Natural killer cell (primary cell): Measurements from ENCODE around the gene ZNF664. TPM values are rescaled to one million over a fixed set of nuclear protein-coding genes. Genes with fewer than 3 reads are reported as not detected.
A peak's percentile ranks its signal among the peaks of the same experiment; 100 is the strongest.

ENCODE experiments used
- ATAC-seq, 3 donors: fragments of 150-1000 bp in 2 of 3; fragments of 200-7000 bp in 1 of 3; cut with Tn5 transposase; 1 replicate in 1 of 3; 2 replicates in 2 of 3; pipeline ENCODE4 v1.10.0; 2021; ENCODE audit warnings: mild to moderate bottlenecking in 2 of 3, moderate library complexity in 2 of 3
- DNase-seq, 2 donors: peaks; one replicate each; pipeline versions ENCODE4 v3.0.0 to v3.0.0-alpha.2; 2013 to 2021; ENCODE audit warnings: mixed read lengths in 1 of 2
- H3K27ac ChIP-seq: one replicate; pipeline ENCODE4 v1.5.1; 2013; ENCODE audit warnings: mild to moderate bottlenecking, low read length
- H3K27me3 ChIP-seq: one replicate; pipeline ENCODE4 v1.6.1; 2013; ENCODE audit warnings: low read length; ENCODE audit not compliant: control insufficient read depth, insufficient read depth
- H3K36me3 ChIP-seq: one replicate; pipeline ENCODE4 v1.6.1; 2013; ENCODE audit warnings: low read length; ENCODE audit not compliant: control insufficient read depth, insufficient read depth
- H3K4me1 ChIP-seq: one replicate; pipeline ENCODE4 v1.6.1; 2013; ENCODE audit warnings: low read length; ENCODE audit not compliant: control insufficient read depth, insufficient read depth
- H3K4me3 ChIP-seq: one replicate; pipeline ENCODE4 v1.5.1; 2013; ENCODE audit warnings: low read length
- H3K9me3 ChIP-seq: one replicate; pipeline ENCODE4 v1.6.1; 2013; ENCODE audit warnings: low read length; ENCODE audit not compliant: control insufficient read depth, insufficient read depth
- H3K27ac Mint-ChIP-seq, 2 donors: one replicate each; pipeline ENCODE4 v1.8.0; 2022; ENCODE audit warnings: mild to moderate bottlenecking in 2 of 2, mixed read lengths in 2 of 2, moderate library complexity in 1 of 2
- H3K27me3 Mint-ChIP-seq, 2 donors: one replicate each; pipeline ENCODE4 v1.8.0; 2022; ENCODE audit warnings: low read depth in 2 of 2, mixed read lengths in 2 of 2
- H3K36me3 Mint-ChIP-seq: one replicate; pipeline ENCODE4 v1.8.0; 2022; ENCODE audit warnings: mixed read lengths
- H3K4me1 Mint-ChIP-seq, 2 donors: one replicate each; pipeline ENCODE4 v1.8.0; 2022; ENCODE audit warnings: mixed read lengths in 2 of 2
- H3K4me3 Mint-ChIP-seq: one replicate; pipeline ENCODE4 v1.8.0; 2022; ENCODE audit warnings: mild to moderate bottlenecking, moderate library complexity, mixed read lengths
- H3K9me3 Mint-ChIP-seq, 2 donors: one replicate each; pipeline ENCODE4 v1.8.0; 2022; ENCODE audit warnings: mixed read lengths in 2 of 2
- CTCF ChIP-seq: fragments of 200-600 bp; IDR thresholded peaks from one replicate; pipeline ENCODE4 v1.8.0; 2022; ENCODE audit warnings: antibody characterized with exemption
- WGBS: methylation state at CpG from one replicate; pipeline ENCODE4 v1.1.7; 2013; ENCODE audit warnings: missing lambda C conversion rate; ENCODE audit not compliant: insufficient coverage; 5-methylcytosine and 5-hydroxymethylcytosine counted together
- intact Hi-C: fragments of 100-400 bp; cut with micrococcal nuclease; formaldehyde crosslinking; loops from one replicate; pipeline ENCODE4 v1.14.2; 2022
- total RNA-seq, 4 donors: library from RNA; stranded (reverse); fragments of 120-200 nt in 1 of 4; gene quantifications; one replicate each; pipeline versions ENCODE4 v1.2.3 to v1.2.4, GENCODE V29; 2013 to 2022

Gene ZNF664
- total RNA-seq, 3 donors from 2014 or later (not counting 1 experiment from before 2014, with no cell fraction given), result 36.0 to 47.3 (median 46.9) TPM

DNA sequence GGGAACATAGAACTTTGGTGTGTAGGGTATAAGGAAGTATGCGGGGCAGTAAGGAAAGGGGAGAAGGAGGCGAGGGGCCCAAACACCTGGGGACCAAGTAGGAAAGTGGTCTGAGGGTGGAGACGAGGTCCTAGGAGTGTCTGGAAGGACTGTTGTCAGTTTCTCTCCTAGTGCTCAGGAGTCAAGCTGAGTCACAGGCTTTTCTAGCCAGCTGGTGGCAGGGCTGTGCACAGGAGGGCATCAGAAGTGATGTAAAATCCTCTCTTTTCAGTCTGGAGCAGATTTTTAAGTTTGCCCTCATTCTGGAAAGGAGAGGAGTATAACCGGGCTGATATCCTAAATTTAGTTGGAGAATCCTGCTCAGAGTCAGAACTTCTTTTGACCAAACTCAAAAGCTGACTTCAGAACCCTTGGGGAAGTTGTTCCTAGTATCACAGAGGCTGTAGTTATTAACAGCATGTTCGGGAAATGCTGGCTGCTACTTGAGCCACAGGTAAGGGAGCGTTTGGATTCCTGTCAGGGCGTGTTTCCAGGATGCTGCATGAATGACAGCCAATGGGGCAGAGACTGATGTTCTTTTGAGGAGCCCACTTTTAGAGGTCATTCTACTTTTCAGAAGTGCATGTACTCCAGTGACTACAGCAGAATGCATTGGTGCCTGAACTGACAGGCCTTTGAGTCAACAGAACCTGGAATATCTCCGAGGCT, 19.3 kb downstream of the ZNF664 start:
- Mint-ChIP-seq H3K36me3 (peaks cover 9% of the 10 kb centered on the region), H3K27me3 (no peaks in the 10 kb centered on the region), H3K4me1 (peaks cover 52 to 65% of the 10 kb centered on the region in 2 donors), H3K27ac (peak overlapping the region in 1 of 2 donors; percentile 4), H3K4me3 (no peak overlapping the region), H3K9me3 (no peaks in the 10 kb centered on the region)
- TF ChIP-seq CTCF, result no peak
- no peaks in the 10 kb centered on the region for H3K9me3 ChIP-seq
- ATAC-seq, result no peak
- intact Hi-C loops, result no loop called here
- 96% methylated on average over 7 of the region's 8 CpGs for WGBS
- peaks cover 15% of the 10 kb centered on the region for H3K4me1 ChIP-seq
- no peak overlapping the region for H3K4me3 ChIP-seq
- DNase-seq, result no peak
- H3K27me3 ChIP-seq, result no peaks in the 10 kb centered on the region
- no peak overlapping the region for H3K27ac ChIP-seq
- H3K36me3 ChIP-seq, result peaks cover 30% of the 10 kb centered on the region

- 78% methylated on average over 7 of the region's 7 CpGs for WGBS
- no peaks in the 10 kb centered on the region for H3K9me3 ChIP-seq
- ATAC-seq, result peak; percentile 89 to 94 (median 89)
- no peaks in the 10 kb centered on the region for H3K27me3 ChIP-seq
- H3K27ac ChIP-seq, result no peak overlapping the region
- no peak overlapping the region for H3K4me3 ChIP-seq
- no peaks in the 10 kb centered on the region for H3K36me3 Mint-ChIP-seq
- peaks cover 19% of the 10 kb centered on the region for H3K36me3 ChIP-seq
- DNase-seq, result no peak
- no peak for TF ChIP-seq CTCF
- intact Hi-C loops, result loop anchor here (2.0 kb wide), 1 partner anchor 22 kb away; the partner anchor contains the start of genes CCDC92 and ZNF664
- H3K27ac Mint-ChIP-seq, result peak overlapping the region; percentile 39 to 51
- no peaks in the 10 kb centered on the region for H3K9me3 Mint-ChIP-seq
- no peaks in the 10 kb centered on the region for H3K27me3 Mint-ChIP-seq
- H3K4me3 Mint-ChIP-seq, result peak overlapping the region; percentile 55
- H3K4me1 Mint-ChIP-seq, result peaks cover 54 to 64% of the 10 kb centered on the region in 2 donors
- H3K4me1 ChIP-seq, result peaks cover 13% of the 10 kb centered on the region
Observed at GRCh38 chr12:123995023-123995748, 22.2 kb downstream of the ZNF664 start.

DNA sequence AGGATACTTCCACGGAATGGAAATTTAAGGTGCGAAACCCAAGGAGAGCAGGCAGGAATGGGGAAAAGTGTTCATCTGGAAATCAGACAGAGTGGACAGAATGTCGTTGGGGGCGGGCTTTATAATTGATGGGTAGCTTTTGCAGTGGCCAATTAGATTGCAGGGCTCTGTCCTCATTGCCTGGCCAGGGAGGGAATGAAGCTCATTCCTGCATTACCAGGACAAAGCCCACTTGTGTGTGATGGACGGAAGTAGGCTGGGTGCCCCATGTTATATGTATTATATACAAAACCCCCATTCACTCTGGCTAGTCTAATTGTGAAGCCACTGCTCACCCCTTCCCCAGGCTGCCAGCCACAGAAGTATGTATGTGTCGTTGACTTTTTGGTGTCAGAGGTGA, 23.6 kb downstream of the ZNF664 start:
- no peaks in the 10 kb centered on the region for H3K36me3 Mint-ChIP-seq

More for the DNA sequence above, 23.6 kb downstream of the ZNF664 start:
- Histone ChIP-seq H3K27ac (no peak overlapping the region), H3K36me3 (peaks cover 10% of the 10 kb centered on the region), H3K4me1 (peaks cover 13% of the 10 kb centered on the region), H3K4me3 (no peak overlapping the region), H3K27me3 (no peaks in the 10 kb centered on the region), H3K9me3 (no peaks in the 10 kb centered on the region)
- WGBS, result 76% methylated on average over 5 of the region's 6 CpGs
- ATAC-seq (peak in 1 of 3 donors; percentile 55), DNase-seq (no peak)
- H3K4me3 Mint-ChIP-seq, result peak overlapping the region; percentile 47
- TF ChIP-seq CTCF, result no peak
- peaks cover 43 to 53% of the 10 kb centered on the region in 2 donors for H3K4me1 Mint-ChIP-seq
- peak overlapping the region; percentile 39 to 51 for H3K27ac Mint-ChIP-seq
- intact Hi-C loops, result no loop called here
- no peaks in the 10 kb centered on the region for H3K9me3 Mint-ChIP-seq
- no peaks in the 10 kb centered on the region for H3K27me3 Mint-ChIP-seq
